GM15510 (cell line): ENCODE data around the gene PLET1.

Source experiments
- POLR2A ChIP-seq: IDR thresholded peaks from 3 replicates; pipeline ENCODE4 v1.6.1; 2011; ENCODE audit warnings: borderline replicate concordance; ENCODE audit not compliant: insufficient read length; ENCODE audit errors: extremely low read depth

Gene PLET1

DNA sequence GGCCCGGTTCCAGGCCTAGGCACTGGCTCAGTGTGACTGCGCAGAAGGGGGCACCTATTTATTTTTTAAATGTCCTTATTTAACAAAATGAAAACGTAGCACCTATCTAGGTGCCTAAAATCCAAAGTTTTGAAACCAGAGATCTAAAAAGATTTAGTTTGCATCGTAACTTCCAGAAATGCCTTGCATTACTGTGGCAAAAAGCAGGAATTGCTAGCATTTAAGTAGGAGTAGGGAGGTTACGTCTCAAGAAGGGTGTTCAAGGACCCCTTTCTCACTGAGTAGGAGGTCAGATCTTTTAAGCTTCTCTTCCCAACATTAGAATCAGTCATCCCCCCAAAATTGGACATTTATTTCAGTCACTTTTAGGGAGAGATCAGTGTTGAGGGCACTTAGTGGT, 7.7 kb upstream of the PLET1 start:
- no peak for TF ChIP-seq POLR2A

GRCh38 chr11:112267188-112267591, 6.5 kb upstream of the PLET1 start:
- no peak for TF ChIP-seq POLR2A

DNA sequence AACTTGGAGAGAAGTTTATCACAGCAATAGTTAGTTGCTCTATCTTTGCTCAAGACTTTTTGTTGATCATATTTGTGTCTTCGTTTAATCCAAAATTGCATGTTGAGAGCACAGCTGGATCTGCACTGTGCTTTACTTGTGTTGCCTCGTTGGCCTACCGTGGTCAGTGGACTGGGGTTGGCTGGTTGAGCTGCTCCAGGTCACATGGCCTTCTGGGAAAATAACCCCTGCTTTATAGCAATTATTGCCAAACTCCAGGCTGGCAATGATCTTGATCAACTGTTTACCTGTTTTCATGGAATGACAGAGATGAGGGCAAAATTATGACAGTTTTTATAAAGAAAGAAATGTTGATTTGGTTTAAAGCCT, 5.7 kb upstream of the PLET1 start:
- TF ChIP-seq POLR2A: no peak

- no peak for TF ChIP-seq POLR2A
Observed at GRCh38 chr11:112265659-112266409, 5.2 kb upstream of the PLET1 start.

GRCh38 chr11:112255067-112255720, 5.5 kb downstream of the PLET1 start:
- TF ChIP-seq POLR2A: no peak

DNA sequence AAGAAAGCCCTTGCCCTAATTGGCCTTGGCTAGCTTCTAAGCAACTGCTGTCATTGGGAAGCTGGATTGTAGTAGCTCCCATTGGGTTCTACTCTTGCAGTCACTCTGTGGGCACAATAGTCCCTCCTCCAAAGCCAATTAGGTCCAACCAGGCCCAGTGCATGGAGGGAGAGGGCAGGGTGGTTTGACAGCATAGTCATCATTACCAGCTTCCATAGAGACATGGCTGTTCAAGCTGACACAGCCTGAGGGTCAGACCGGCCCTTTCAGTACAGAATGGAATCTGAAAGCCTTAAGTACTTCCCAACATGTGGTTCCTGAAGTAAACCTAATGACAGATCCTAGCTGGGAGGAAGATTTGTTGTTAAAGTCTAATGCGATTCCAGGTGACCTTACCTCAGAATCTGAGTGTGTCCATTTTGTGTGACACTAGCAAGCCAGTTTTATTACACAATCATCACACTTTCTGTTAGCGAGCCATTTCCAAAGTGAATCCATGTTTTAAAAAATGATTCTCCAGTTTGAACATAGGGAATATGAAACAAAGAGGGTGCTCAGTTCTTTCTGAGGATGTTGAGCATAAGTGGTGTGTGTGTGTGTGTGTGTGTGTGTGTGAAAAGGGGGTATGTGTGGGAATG, 6.9 kb downstream of the PLET1 start:
- no peak for TF ChIP-seq POLR2A

DNA sequence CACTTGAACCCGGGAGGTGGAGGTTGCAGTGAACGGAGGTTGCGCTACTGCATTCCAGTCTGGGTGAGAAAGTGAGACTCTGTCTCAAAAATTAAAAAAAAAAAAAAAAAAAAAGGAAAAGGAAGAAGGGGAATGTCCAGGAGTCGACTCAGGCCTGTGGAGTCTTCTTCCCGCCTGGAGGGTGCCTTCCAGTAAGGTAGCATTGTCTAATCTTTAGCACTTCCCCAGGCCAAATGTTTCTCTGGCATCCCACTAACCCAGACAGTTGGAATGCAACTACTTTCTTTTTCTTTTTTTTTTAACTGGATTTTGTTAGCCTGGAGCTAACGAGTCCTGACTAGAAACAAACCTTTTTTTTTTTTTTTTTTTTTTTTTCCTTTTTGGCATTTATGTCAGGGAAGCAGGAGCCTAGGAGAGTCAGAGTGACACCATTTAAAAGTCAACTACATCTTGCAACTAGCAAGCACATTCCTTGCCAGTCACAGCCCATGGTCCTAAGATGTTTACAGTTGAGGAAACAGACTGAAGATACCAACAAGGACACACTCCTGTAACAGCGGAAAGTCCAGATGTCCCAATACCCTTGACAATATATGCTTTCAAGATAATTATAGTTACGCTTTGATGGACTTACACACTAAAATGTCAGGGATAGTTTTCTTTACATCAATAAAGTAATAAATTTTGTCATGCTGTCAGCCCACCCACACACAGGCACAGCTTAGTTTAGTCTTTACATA, 10.6 kb downstream of the PLET1 start:
- TF ChIP-seq POLR2A: no peak

- no peak for TF ChIP-seq POLR2A
Observed at GRCh38 chr11:112248201-112248600, 12.5 kb downstream of the PLET1 start.

DNA sequence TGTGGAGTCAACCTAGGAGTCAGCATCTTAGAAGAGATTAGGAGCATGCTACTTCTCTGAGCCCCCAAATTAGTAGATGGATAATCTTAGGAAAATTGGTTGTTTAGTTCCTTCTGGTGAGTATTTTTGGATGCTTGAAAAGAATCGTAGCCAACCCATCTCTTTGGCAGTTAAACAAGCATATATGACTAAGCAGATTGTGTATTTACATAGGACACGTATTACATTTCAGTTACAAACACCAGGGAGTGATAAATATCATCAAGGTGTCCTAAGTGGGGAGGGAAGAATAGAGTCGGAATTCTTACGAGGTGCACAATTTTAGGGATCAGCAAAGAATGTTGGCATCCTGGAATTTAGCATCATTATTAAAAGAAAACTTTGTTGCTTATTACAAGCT, 13.5 kb downstream of the PLET1 start:
- TF ChIP-seq POLR2A: no peak

DNA sequence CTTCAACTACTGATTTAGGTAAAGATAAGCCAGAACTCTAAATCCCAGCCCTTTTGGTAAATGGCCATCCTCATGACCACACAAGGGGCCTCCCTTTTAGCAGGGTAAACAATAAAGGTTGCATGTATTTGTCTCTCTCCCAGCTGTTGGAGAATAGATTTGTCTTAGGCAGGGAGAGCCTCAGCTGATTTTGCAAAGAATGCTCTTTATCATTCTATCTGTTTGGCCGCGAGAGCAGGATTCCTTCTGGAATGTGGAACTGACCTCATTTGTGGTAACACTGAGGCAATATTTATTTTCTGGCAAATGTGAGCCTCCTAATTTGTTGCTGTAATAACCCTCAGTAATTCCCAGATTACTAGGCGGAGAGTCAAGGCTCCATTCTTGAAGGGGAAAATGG, 19.2 kb downstream of the PLET1 start:
- no peak for TF ChIP-seq POLR2A

DNA sequence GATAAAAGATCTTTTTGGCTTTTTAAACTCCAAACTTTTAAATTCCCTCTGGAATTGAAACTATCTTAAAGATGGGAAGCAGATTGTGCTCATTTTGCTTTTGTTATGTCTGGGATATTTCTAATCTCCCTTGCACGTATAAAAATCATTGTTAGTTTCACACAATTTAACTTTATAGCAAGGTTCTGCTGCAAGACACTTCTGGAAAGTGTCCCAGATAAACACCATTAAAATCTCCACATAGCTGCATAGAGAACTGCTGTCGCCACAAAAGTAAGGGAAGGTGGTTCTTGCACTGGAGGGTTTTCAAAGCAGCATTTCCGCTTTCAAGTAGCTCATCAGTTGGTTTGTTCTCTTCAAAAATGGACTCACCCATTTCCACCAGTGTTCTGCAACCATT, 22.6 kb downstream of the PLET1 start:
- no peak for TF ChIP-seq POLR2A

DNA sequence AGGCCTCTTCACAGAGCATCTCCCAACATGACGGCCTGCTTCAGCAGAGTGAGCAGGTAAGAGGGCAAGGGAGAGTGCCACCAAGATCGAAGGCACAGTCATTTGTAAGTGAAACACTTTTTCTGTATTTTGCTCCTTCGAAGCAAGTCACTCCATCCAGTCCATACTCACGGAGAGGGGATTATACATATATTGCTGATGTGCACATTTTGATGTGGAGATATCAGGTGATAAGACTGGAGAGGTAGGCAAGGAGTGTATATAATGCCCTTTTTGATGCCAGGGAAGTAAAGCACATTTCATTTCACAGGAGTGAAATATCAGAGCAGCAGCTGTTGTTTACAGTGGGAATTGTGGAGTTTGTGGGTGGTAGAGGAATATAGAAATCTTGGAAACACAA, 23.2 kb downstream of the PLET1 start:
- TF ChIP-seq POLR2A: no peak

- TF ChIP-seq POLR2A: no peak
Observed at GRCh38 chr11:112235750-112236390, 24.8 kb downstream of the PLET1 start.

GRCh38 chr11:112231952-112232351, 28.7 kb downstream of the PLET1 start:
- no peak for TF ChIP-seq POLR2A
